HUES64 (cell line): ENCODE data around the gene SUCLG2.

Experiments
- H3K27ac ChIP-seq: 2 replicates; pipeline ENCODE4 v1.7.0; 2013; ENCODE audit warnings: low read depth, low read length, inconsistent platforms
- H3K27me3 ChIP-seq: 2 replicates; pipeline ENCODE4 v1.6.1; 2013; ENCODE audit warnings: mild to moderate bottlenecking, low read length; ENCODE audit not compliant: insufficient read depth
- H3K36me3 ChIP-seq: 2 replicates; pipeline ENCODE4 v1.6.1; 2013; ENCODE audit warnings: mild to moderate bottlenecking, low read length; ENCODE audit not compliant: insufficient read depth
- H3K4me1 ChIP-seq: 2 replicates; pipeline ENCODE4 v1.6.1; 2013; ENCODE audit warnings: mild to moderate bottlenecking, low read length, moderate library complexity; ENCODE audit not compliant: insufficient read depth
- H3K4me3 ChIP-seq: 2 replicates; pipeline ENCODE4 v1.5.1; 2013; ENCODE audit warnings: mild to moderate bottlenecking, low read length, moderate library complexity
- H3K9ac ChIP-seq: 2 replicates; pipeline ENCODE4 v1.6.1; 2013; ENCODE audit warnings: mild to moderate bottlenecking, low read depth, low read length
- H3K9me3 ChIP-seq: 2 replicates; pipeline ENCODE4 v1.6.1; 2013; ENCODE audit warnings: low read depth, low read length; ENCODE audit not compliant: insufficient read depth
- WGBS: fragments of 150-250, 120-280 bp; methylation state at CpG from one replicate; pipeline ENCODE4 v1.1.7; 2013; ENCODE audit warnings: missing lambda C conversion rate; 5-methylcytosine and 5-hydroxymethylcytosine counted together

Gene SUCLG2

GRCh38 chr3:67384760-67385397, 269.5 kb downstream of the SUCLG2 start:
- 66% methylated on average over 10 of the region's 10 CpGs for WGBS
- H3K36me3 ChIP-seq = no peaks in the 10 kb centered on the region
- H3K4me3 ChIP-seq = no peak overlapping the region
- H3K9ac ChIP-seq = no peak overlapping the region
- H3K4me1 ChIP-seq = peaks cover 4% of the 10 kb centered on the region; the same call in 1 of the 2 replicates
- H3K27me3 ChIP-seq = no peaks in the 10 kb centered on the region
- H3K9me3 ChIP-seq = no peaks in the 10 kb centered on the region
- H3K27ac ChIP-seq = no peak overlapping the region

- H3K9ac ChIP-seq = no peak overlapping the region
- 92% methylated on average over 5 of the region's 5 CpGs for WGBS
- H3K36me3 ChIP-seq = no peaks in the 10 kb centered on the region
- H3K4me1 ChIP-seq = peaks cover 4% of the 10 kb centered on the region; the same call in 1 of the 2 replicates
- H3K27ac ChIP-seq = no peak overlapping the region
- H3K27me3 ChIP-seq = no peaks in the 10 kb centered on the region
- H3K4me3 ChIP-seq = no peak overlapping the region
- H3K9me3 ChIP-seq = no peaks in the 10 kb centered on the region
These were observed 270.4 kb downstream of the SUCLG2 start for GRCh38 chr3:67384016-67384415.

- H3K27ac ChIP-seq = no peak overlapping the region
- no peaks in the 10 kb centered on the region for H3K9me3 ChIP-seq
- no peaks in the 10 kb centered on the region for H3K27me3 ChIP-seq
- H3K36me3 ChIP-seq = no peaks in the 10 kb centered on the region
- no peak overlapping the region for H3K4me3 ChIP-seq
- H3K4me1 ChIP-seq = peaks cover 4% of the 10 kb centered on the region; the same call in 1 of the 2 replicates
- WGBS = 73% methylated on average over 7 of the region's 7 CpGs
- H3K9ac ChIP-seq = no peak overlapping the region
These were observed 271.0 kb downstream of the SUCLG2 start for GRCh38 chr3:67383379-67383778.

GRCh38 chr3:67382536-67382935, 271.9 kb downstream of the SUCLG2 start:
- 81% methylated on average over 4 of the region's 4 CpGs for WGBS
- Histone ChIP-seq H3K36me3 (no peaks in the 10 kb centered on the region), H3K9ac (no peak overlapping the region), H3K4me3 (no peak overlapping the region), H3K4me1 (peaks cover 4% of the 10 kb centered on the region; the same call in 1 of the 2 replicates), H3K27ac (no peak overlapping the region), H3K9me3 (no peaks in the 10 kb centered on the region), H3K27me3 (no peaks in the 10 kb centered on the region)

- Histone ChIP-seq H3K27me3 (no peaks in the 10 kb centered on the region), H3K4me3 (no peak overlapping the region), H3K9me3 (no peaks in the 10 kb centered on the region), H3K9ac (no peak overlapping the region), H3K27ac (no peak overlapping the region), H3K4me1 (peaks cover 4% of the 10 kb centered on the region; the same call in 1 of the 2 replicates), H3K36me3 (no peaks in the 10 kb centered on the region)
- 79% methylated on average over 2 of the region's 4 CpGs for WGBS
These were observed 272.6 kb downstream of the SUCLG2 start for GRCh38 chr3:67381667-67382272.

GRCh38 chr3:67380118-67380517, 274.3 kb downstream of the SUCLG2 start:
- WGBS = 83% methylated on average over 2 of the region's 2 CpGs
- peaks cover 4% of the 10 kb centered on the region; the same call in 1 of the 2 replicates for H3K4me1 ChIP-seq
- H3K9ac ChIP-seq = no peak overlapping the region
- no peaks in the 10 kb centered on the region for H3K27me3 ChIP-seq
- H3K36me3 ChIP-seq = no peaks in the 10 kb centered on the region
- H3K9me3 ChIP-seq = no peaks in the 10 kb centered on the region
- no peak overlapping the region for H3K27ac ChIP-seq
- H3K4me3 ChIP-seq = no peak overlapping the region

GRCh38 chr3:67377299-67377698, 277.1 kb downstream of the SUCLG2 start:
- Histone ChIP-seq H3K27ac (no peak overlapping the region), H3K9ac (no peak overlapping the region), H3K36me3 (no peaks in the 10 kb centered on the region), H3K9me3 (no peaks in the 10 kb centered on the region), H3K4me1 (no peaks in the 10 kb centered on the region), H3K4me3 (no peak overlapping the region), H3K27me3 (no peaks in the 10 kb centered on the region)
- WGBS = 92% methylated on average over 3 of the region's 3 CpGs

- Histone ChIP-seq H3K4me1 (no peaks in the 10 kb centered on the region), H3K4me3 (no peak overlapping the region), H3K36me3 (no peaks in the 10 kb centered on the region), H3K9me3 (no peaks in the 10 kb centered on the region), H3K27ac (no peak overlapping the region), H3K9ac (no peak overlapping the region), H3K27me3 (no peaks in the 10 kb centered on the region)
- WGBS = 92% methylated on average over 1 of the region's 1 CpG
These were observed 278.0 kb downstream of the SUCLG2 start for GRCh38 chr3:67376416-67376815.

GRCh38 chr3:67375976-67376375, 278.4 kb downstream of the SUCLG2 start:
- H3K27ac ChIP-seq = no peak overlapping the region
- H3K4me1 ChIP-seq = no peaks in the 10 kb centered on the region
- H3K4me3 ChIP-seq = no peak overlapping the region
- 96% methylated on average over 5 of the region's 5 CpGs for WGBS
- H3K36me3 ChIP-seq = no peaks in the 10 kb centered on the region
- no peaks in the 10 kb centered on the region for H3K9me3 ChIP-seq
- no peaks in the 10 kb centered on the region for H3K27me3 ChIP-seq
- no peak overlapping the region for H3K9ac ChIP-seq

GRCh38 chr3:67362686-67363085, 291.7 kb downstream of the SUCLG2 start:
- no peak overlapping the region for H3K27ac ChIP-seq
- H3K27me3 ChIP-seq = no peaks in the 10 kb centered on the region
- 68% methylated on average over 4 of the region's 4 CpGs for WGBS
- no peaks in the 10 kb centered on the region for H3K36me3 ChIP-seq
- no peaks in the 10 kb centered on the region; the same call in 1 of the 2 replicates for H3K9me3 ChIP-seq
- H3K4me1 ChIP-seq = peaks cover 13% of the 10 kb centered on the region; the same call in 1 of the 2 replicates
- H3K9ac ChIP-seq = no peak overlapping the region
- no peak overlapping the region for H3K4me3 ChIP-seq

GRCh38 chr3:67361770-67362169, 292.6 kb downstream of the SUCLG2 start:
- Histone ChIP-seq H3K4me1 (peaks cover 17% of the 10 kb centered on the region; the same call in 1 of the 2 replicates), H3K9ac (no peak overlapping the region), H3K27me3 (no peaks in the 10 kb centered on the region)

More at GRCh38 chr3:67361770-67362169, 292.6 kb downstream of the SUCLG2 start:
- no peaks in the 10 kb centered on the region for H3K9me3 ChIP-seq
- H3K36me3 ChIP-seq = no peaks in the 10 kb centered on the region
- no peak overlapping the region for H3K27ac ChIP-seq
- H3K4me3 ChIP-seq = no peak overlapping the region
